HG03045 (cell line): ENCODE data around the gene RYR2.
A peak's percentile ranks its signal among the peaks of the same experiment; 100 is the strongest.

Experiments
- ATAC-seq: cut with Tn5 transposase; IDR thresholded peaks from one replicate; pipeline ENCODE4 v1.9.1; 2021; ENCODE audit warnings: mild to moderate bottlenecking, moderate library complexity; ENCODE audit not compliant: unreplicated experiment

The RYR2 gene

GRCh38 chr1:237759377-237759776 lies 717.4 kb downstream of the RYR2 start:
- no peak for ATAC-seq

DNA sequence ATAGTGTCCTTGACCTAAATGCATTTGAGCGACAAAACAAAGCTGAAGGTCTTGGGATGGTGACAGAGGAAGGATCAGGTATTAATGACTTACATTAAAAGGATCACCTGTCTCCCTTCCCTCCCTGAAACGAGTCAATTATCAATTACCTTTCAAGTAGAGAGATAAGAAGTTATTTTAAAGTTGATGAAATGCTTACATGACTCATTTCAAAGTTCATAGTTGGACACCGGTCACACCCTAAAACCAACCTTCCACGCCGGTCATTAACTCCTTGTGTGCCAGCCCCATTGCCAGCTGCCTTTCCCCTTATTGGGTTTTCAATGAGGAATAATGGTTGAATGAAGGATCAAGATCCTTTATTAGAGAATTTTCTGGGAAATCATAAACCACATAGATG lies 719.0 kb downstream of the RYR2 start:
- no peak for ATAC-seq

GRCh38 chr1:237763137-237763536 lies 721.2 kb downstream of the RYR2 start:
- ATAC-seq: no peak

DNA sequence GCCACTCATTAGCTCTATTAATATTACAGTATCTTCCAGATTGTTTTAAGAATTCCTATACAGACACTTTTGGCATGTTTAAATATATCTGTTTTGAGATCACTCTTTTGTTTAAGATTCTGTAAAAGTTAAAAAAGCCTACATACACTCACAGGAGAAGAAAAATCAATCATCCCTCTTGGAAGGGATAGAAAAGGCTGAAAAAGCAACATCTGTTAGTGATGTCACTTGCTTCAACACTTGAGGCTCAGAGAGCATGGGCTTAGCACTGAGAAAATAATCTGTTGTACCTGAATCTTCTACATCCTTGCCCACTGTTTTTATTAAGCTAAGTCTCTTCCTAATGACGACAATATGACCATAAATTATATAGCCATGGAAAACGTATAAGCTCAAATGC lies 721.8 kb downstream of the RYR2 start:
- no peak for ATAC-seq

DNA sequence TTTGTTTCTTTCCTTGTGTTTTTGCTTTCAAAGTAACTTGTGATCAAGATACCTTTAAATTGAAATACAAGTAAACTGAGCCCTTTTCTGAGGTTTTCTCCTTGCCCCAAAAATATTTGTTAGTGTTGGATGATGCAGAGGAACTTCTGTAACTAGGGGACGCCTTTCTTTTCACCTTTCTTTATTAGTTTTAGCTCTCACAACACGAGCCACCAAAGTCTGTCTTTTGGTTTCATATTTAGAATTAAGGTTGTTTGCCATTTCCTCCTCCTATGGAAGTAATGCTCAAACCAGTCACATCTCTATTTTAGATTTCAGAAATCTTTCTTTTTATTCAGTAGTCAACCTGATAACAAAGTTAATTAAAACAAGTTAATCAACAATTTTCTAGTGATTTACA lies 727.9 kb downstream of the RYR2 start:
- ATAC-seq: no peak

- no peak for ATAC-seq
These were observed 730.0 kb downstream of the RYR2 start for GRCh38 chr1:237772009-237772408.

DNA sequence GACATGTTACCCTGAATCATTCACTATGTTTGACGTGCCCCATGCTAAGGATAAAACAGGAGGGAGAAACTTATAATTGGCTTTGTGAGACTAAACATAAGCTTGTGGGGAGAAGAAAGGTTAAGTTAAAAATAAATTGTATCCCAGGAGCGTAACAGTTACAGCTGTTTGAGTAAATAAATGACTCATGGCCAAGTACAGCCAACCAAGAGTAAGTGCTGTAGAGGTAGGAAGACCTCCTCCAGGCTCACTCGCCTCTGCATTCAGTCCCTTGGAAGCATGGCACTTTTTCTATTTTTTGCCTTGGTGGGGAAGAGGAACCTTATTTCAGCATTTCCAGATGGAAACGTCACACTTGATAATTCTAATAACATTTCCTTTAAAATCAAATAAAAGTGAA lies 732.3 kb downstream of the RYR2 start:
- ATAC-seq: no peak

DNA sequence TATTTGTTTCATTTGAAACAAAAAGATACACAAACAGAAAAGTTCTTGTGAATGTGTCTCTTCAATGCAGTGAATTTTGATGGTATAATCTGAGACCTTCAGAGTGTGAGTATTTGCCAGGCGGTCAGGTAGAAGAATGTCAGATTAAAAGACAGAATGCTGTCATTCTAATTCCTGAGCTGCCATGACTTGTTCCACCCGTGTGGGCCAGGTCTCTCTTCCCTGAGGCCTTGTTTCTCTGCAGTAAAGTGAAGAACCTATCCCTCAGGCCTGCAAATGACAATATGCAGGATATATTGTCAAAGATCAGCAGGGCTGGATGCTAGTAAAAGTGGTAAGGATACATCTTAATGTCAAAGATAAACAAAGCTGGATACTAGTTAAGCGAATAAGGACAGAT lies 737.4 kb downstream of the RYR2 start:
- ATAC-seq: no peak

- no peak for ATAC-seq
These were observed 744.2 kb downstream of the RYR2 start for GRCh38 chr1:237786066-237786719.

- ATAC-seq: no peak
These were observed 746.1 kb downstream of the RYR2 start for GRCh38 chr1:237788069-237788468.

- ATAC-seq: no peak
These were observed 747.6 kb downstream of the RYR2 start for GRCh38 chr1:237789619-237790018.

GRCh38 chr1:237791592-237791991 lies 749.6 kb downstream of the RYR2 start:
- ATAC-seq: no peak

DNA sequence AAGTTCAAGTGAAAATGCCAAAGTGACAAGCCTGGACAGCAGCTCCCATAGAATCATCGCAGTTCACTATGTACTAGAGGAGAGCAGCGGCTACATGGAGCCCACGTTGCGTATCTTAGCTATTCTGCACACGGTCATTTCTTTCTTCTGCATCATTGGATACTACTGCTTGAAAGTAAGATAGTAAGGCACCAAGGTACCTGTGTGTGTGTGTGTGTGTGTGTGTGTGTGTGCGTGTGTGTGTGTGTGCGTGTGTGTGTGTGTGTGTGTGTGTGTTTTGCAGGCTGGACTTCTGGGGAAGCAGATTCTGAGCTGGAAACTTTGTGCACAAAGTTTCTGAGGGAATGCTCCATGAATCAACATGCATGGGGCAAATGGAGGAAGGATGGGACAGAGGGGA lies 750.2 kb downstream of the RYR2 start:
- ATAC-seq: no peak

- ATAC-seq: no peak
These were observed 750.7 kb downstream of the RYR2 start for GRCh38 chr1:237792726-237793125.

DNA sequence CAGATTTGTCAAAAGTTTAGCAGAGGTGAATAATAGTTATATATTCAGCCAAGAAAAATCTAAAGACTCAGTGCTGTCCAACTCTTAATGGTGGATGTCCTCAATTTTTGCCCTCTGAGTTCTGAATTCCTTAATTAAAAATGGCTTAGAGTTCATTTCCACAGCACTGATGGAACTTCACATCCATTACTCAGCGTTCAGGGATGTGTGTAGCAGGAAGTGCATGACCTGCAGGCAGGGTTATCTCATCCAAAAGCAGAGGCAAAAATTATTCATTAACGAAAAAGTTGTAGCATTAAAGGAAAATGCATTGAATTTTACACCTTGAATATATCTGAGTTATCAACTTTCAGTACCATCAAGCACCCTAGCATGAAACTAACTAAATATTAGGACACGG lies 752.1 kb downstream of the RYR2 start:
- no peak for ATAC-seq

DNA sequence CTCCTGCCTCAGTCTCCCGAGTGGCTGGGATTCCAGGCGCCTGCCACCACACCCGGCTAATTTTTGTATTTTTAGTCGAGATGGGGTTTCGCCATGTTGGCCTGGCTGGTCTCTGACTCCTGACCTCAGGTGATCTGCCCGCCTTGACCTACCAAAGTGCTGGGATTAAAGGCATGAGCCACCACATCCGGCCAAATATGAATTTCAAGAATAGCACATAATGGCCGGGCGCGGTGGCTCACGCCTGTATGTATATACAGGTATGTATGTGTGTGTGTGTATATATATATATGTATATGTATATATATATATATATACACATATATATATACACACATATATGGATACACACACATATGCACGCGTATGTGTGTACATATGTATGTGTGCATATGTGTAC lies 753.6 kb downstream of the RYR2 start:
- no peak for ATAC-seq

DNA sequence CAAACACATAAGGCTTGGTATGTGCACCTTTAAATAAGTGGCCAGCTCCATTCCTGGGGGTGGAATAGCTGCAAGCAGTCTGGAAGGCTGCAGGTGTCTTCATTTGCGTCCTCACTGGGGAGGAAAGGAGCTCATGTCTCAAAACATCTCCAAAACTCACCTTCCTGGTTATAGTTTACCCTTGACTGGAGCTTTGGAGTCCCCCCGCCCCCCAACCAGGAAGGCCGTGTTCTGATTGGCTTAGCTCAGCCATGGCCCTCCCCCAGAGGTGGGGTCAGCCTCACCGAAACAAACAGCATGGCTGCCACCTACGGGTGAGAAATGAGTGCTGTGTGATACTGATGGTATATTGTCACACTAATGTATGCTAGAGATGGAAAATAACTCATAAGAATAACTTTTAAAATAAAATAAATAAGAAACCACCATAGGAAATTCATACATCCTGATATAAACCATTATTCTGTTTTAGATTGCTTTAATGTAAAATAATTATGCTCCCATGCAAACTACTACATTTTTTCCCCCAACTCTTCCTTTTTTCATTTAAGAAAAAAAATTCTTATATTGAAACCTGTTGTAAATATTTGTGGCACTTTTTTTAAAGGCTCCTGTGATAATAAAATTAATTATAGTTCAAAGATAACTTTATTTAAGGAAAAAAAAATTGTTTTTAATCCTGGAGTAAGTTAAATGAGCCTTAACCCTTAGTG lies 757.9 kb downstream of the RYR2 start:
- ATAC-seq: peak; percentile 90

DNA sequence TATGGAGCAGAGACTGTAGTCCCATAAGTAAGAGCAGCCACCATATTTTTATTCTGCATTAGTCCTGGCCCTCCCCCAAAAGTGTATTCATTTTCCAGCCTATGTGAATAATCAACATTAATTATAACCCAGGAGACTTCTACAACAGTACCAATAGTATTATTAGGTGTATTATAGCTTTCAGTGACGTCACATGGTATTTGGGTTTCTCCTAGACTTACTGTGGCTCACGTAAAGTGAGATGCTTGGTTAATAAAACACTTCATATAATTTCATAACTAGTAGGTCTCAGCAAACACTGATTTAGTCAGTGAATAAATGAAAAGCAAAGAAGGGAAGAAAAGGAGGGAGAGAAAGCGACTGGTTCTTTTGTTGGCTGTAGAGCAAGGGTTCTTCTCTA lies 762.5 kb downstream of the RYR2 start:
- ATAC-seq: no peak

DNA sequence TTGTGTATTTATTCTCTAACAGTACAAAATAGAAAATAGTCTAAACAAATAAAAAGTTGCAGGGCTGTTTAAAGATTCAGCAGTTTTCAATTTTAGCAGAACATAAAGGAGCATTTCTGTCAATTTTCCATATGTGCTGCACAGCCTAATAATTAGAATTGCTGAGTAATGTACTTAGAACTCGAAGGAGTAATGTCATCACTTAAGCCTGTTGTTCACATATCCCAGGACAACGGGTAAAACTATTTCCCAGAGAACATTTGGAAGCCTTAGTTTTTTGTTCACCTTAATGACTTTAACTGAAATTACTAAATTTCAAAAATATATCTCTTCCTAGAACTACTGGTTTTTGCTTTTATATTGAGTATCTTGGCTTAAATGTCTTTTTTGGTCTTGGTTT lies 767.1 kb downstream of the RYR2 start:
- ATAC-seq: no peak

DNA sequence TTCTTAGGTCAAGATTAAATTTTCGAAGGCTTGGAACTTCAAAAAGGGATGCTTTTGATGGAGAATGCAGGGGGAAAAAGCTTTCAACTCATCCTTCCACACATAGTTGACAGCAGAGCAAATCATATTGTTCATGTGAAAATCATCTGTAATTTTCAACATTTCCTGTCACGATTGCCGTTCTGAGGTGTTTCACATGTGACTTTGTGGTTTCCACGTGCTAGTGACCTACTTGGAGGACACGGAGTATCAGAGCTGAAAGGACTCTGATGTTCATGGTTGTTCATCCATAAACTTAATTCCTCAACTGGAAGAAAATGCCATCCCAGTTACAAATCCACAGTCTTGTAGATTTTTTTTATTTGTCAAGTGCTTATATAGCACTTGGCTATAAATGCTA lies 769.6 kb downstream of the RYR2 start:
- no peak for ATAC-seq

GRCh38 chr1:237812061-237812460 lies 770.1 kb downstream of the RYR2 start:
- ATAC-seq: no peak

DNA sequence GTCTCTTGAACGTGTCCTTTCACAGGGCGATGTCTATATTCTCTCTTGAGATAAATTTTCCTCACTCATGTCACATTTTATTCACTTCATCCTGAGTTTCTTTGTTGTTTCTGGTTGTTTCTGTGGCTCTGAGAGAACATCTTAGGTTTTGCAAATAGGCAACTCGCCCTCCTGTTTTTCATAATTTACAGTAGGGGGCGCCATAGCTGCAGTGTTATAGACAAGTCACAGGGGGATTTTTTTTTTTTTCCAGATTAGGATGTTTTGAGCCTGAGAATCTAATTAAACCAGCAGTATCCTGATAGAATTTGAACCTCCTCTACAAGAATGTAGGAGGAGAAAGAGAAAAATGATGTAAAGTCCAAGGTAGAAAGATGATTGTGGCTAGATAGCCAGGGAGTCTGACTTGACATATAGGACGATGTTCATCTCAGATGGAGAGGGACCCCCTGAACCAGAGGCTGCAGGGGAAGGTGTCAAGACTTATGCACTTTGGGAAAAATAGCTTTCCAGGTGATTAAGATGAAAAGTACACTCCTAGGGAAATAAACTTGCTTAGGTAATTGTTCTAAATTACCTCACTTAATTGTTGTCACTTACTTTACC lies 772.4 kb downstream of the RYR2 start:
- ATAC-seq: no peak
